Measurements from ENCODE around the gene STPG1.

DNA sequence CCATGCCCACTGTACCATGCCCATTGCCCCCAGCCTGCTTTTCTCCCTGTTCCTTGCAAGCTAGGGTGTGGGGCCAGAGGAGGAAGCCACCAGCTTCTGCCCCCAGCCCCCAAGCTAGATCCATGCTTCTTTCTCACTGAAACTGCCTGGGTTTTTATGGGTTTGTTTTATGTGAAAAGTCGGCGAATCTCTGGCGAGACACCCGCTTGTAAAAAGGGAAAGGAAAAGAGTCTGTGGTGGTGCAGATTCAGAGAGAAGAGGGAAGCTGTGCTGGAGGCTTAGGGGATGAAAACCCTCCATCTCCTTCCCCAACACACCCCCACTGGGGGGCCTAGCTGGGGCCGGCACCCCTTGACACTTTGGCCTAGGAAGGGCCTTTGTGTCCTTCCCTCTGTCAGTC lies 68.2 kb downstream of the STPG1 start:
- TF ChIP-seq, protein P1, sequence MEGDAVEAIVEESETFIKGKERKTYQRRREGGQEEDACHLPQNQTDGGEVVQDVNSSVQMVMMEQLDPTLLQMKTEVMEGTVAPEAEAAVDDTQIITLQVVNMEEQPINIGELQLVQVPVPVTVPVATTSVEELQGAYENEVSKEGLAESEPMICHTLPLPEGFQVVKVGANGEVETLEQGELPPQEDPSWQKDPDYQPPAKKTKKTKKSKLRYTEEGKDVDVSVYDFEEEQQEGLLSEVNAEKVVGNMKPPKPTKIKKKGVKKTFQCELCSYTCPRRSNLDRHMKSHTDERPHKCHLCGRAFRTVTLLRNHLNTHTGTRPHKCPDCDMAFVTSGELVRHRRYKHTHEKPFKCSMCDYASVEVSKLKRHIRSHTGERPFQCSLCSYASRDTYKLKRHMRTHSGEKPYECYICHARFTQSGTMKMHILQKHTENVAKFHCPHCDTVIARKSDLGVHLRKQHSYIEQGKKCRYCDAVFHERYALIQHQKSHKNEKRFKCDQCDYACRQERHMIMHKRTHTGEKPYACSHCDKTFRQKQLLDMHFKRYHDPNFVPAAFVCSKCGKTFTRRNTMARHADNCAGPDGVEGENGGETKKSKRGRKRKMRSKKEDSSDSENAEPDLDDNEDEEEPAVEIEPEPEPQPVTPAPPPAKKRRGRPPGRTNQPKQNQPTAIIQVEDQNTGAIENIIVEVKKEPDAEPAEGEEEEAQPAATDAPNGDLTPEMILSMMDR (IDR thresholded peaks at IDR 0.05; ENCODE audit: insufficient read depth, low read length, poor library complexity, severe bottlenecking): no peak
- no peak for TF ChIP-seq EZH2phosphoT487 (conservative IDR thresholded peaks at IDR 0.05; ENCODE audit: low read length)

All from SU-DHL-6 (cell line).